HepG2 (cell line): ENCODE results near the gene MIEF2. TPM values are rescaled to one million over a fixed set of nuclear protein-coding genes. Genes with fewer than 3 reads are reported as not detected.

Source experiments
- EEA1 ChIP-seq: sonication (generic); formaldehyde crosslinking; IDR thresholded peaks from 2 replicates; pipeline ENCODE4 v1.5.1; 2020; ENCODE audit warnings: mild to moderate bottlenecking, missing genetic modification reagents, borderline replicate concordance
- FUBP1 ChIP-seq: sonication (generic); formaldehyde crosslinking; IDR thresholded peaks from 2 replicates; pipeline ENCODE4 v1.5.1; 2020; ENCODE audit warnings: missing genetic modification reagents, mild to moderate bottlenecking, borderline replicate concordance
- MXD4 ChIP-seq: IDR thresholded peaks from 2 replicates; pipeline ENCODE4 v1.6.1; 2016; ENCODE audit warnings: mild to moderate bottlenecking, missing biosample characterization, missing genetic modification reagents
- MYC ChIP-seq: sonication (generic); formaldehyde crosslinking; IDR thresholded peaks from 2 replicates; pipeline ENCODE4 v1.9.0; 2021; ENCODE audit warnings: missing genetic modification reagents, borderline replicate concordance
- NCOA1 ChIP-seq: sonication (generic); formaldehyde crosslinking; IDR thresholded peaks from 2 replicates; pipeline ENCODE4 v1.9.0; 2021; ENCODE audit warnings: missing genetic modification reagents
- NFAT5 ChIP-seq: sonication (generic); formaldehyde crosslinking; IDR thresholded peaks from 2 replicates; pipeline ENCODE4 v1.4.0; 2020; ENCODE audit warnings: missing genetic modification reagents
- NFATC3 ChIP-seq: sonication (generic); formaldehyde crosslinking; IDR thresholded peaks from 2 replicates; pipeline ENCODE4 v1.5.1; 2020; ENCODE audit warnings: mild to moderate bottlenecking, missing genetic modification reagents
- POLR2G ChIP-seq: fragments of 200-400 bp; formaldehyde crosslinking; IDR thresholded peaks from 2 replicates; pipeline ENCODE4 v1.6.1; 2018; ENCODE audit warnings: mild to moderate bottlenecking, low read depth, low read length, moderate library complexity
- TAF1 ChIP-seq: sonication (generic); formaldehyde crosslinking; IDR thresholded peaks from 2 replicates; pipeline ENCODE4 v1.4.0; 2020; ENCODE audit warnings: missing genetic modification reagents
- ZIK1 ChIP-seq: sonication (generic); formaldehyde crosslinking; IDR thresholded peaks from 2 replicates; pipeline ENCODE4 v1.5.0; 2020; ENCODE audit warnings: mild to moderate bottlenecking, low read depth, missing genetic modification reagents, borderline replicate concordance
- ZMAT3 ChIP-seq: sonication (generic); formaldehyde crosslinking; conservative IDR thresholded peaks from 2 replicates; pipeline ENCODE4 v1.7.0; 2021; ENCODE audit warnings: missing genetic modification reagents
- ZNF143 ChIP-seq: sonication (generic); formaldehyde crosslinking; IDR thresholded peaks from 2 replicates; pipeline ENCODE4 v1.4.0; 2020; ENCODE audit warnings: missing genetic modification reagents
- ZNF609 ChIP-seq: sonication (generic); formaldehyde crosslinking; IDR thresholded peaks from 2 replicates; pipeline ENCODE4 v1.4.0; 2020; ENCODE audit warnings: mild to moderate bottlenecking, missing genetic modification reagents, borderline replicate concordance
- ZNF672 ChIP-seq: sonication (generic); formaldehyde crosslinking; IDR thresholded peaks from 2 replicates; pipeline ENCODE4 v1.8.1; 2022; ENCODE audit warnings: missing genetic modification reagents
- ZNF747 ChIP-seq: sonication (generic); formaldehyde crosslinking; IDR thresholded peaks from 2 replicates; pipeline ENCODE4 v1.8.1; 2023; ENCODE audit warnings: missing genetic modification reagents, mild to moderate bottlenecking, borderline replicate concordance
- ZNF839 ChIP-seq: sonication (generic); formaldehyde crosslinking; IDR thresholded peaks from 2 replicates; pipeline ENCODE4 v1.4.0; 2020; ENCODE audit warnings: missing genetic modification reagents, mild to moderate bottlenecking, borderline replicate concordance
- polyA plus RNA-seq, 8 experiments: library from polyadenylated mRNA; depleted of rRNA in 3 of 8; stranded (reverse) in 7 of 8; unstranded in 1 of 8; fragments of >200 nt; fragmentation: Illumina TruSeq in 4 of 8; extraction: Trizol in 4 of 8; gene quantifications; 2 replicates each; pipeline versions ENCODE4 v1.2.1 to v1.2.3, GENCODE V29; 2011 to 2016; ENCODE audit warnings: low read depth in 4 of 8, missing spikeins in 1 of 8, mixed read lengths in 1 of 8; ENCODE audit not compliant: insufficient read depth in 1 of 8
- total RNA-seq, 5 experiments: library from RNA; depleted of rRNA; stranded (reverse); fragments of >200 nt; fragmentation: Illumina TruSeq; extraction: Trizol; gene quantifications; 2 replicates each; pipeline ENCODE4 v1.2.3, GENCODE V29; 2016; ENCODE audit warnings: low read depth in 1 of 5

The MIEF2 gene
- total and polyA plus RNA-seq, 2 of the 13 experiments (the other 11 are each of a cell fraction or from before 2014, with no cell fraction given), result 6.0 to 8.0 TPM

- TF ChIP-seq FUBP1 (CRISPR knock-in tag), result no peak
- peak; percentile 63; the same call in 1 of the 2 replicates for TF ChIP-seq MYC (CRISPR knock-in tag)
- TF ChIP-seq ZNF839 (CRISPR knock-in tag), result 0 out of 2 replicates have a peak, but pooled peaks have one; percentile 78
- peak; percentile 74; the same call in 1 of the 2 replicates for TF ChIP-seq NCOA1
- TF ChIP-seq NFAT5 (CRISPR knock-in tag), result 0 out of 2 replicates have a peak, but pooled peaks have one; percentile 6
- TF ChIP-seq TAF1 (CRISPR knock-in tag), result peak; percentile 78
- peak; percentile 84 for TF ChIP-seq POLR2G
- peak; percentile 48; the same call in 1 of the 2 replicates for TF ChIP-seq MXD4 (CRISPR knock-in tag)
- TF ChIP-seq ZNF672 (CRISPR knock-in tag), result no peak
- TF ChIP-seq ZNF747 (CRISPR knock-in tag), result peak; percentile 64; the same call in 1 of the 2 replicates
- TF ChIP-seq NFATC3 (CRISPR knock-in tag), result peak; percentile 52
- TF ChIP-seq EEA1 (CRISPR knock-in tag), result peak; percentile 35; the same call in 1 of the 2 replicates
- peak; percentile 46 for TF ChIP-seq ZMAT3
- 0 out of 2 replicates have a peak, but pooled peaks have one; percentile 85 for TF ChIP-seq ZIK1
- TF ChIP-seq ZNF609 (CRISPR knock-in tag), result no peak
- TF ChIP-seq ZNF143 (CRISPR knock-in tag), result peak; percentile 94
Observed at GRCh38 chr17:18314731-18315561, 54.5 kb downstream of the MIEF2 start, which contains the start of the genes SMCR8 and TOP3A (continued).
